ENCODE data around the gene ITPK1. TPM values are rescaled to one million over a fixed set of nuclear protein-coding genes. Genes with fewer than 3 reads are reported as not detected.
A peak's percentile ranks its signal among the peaks of the same experiment; 100 is the strongest.

The ITPK1 gene
- total RNA-seq, 2 donors from 2014 or later = 77.1 to 118 TPM

- H3K4me3 ChIP-seq = no peak overlapping the region
- intact Hi-C loops (cut with DNase I) = loop anchor here (5.0 kb wide), 1 partner anchor 84 kb away; no protein-coding TSS in a partner anchor
Observed at GRCh38 chr14:92963301-92964123, 152.2 kb downstream of the ITPK1 start.

GRCh38 chr14:92962831-92963095 is 153.0 kb downstream of the ITPK1 start:
- peaks cover 40% of the 10 kb centered on the region for H3K4me1 ChIP-seq (replicated peaks)
- 79% methylated on average over 11 of the region's 11 CpGs for WGBS
- intact Hi-C loops (cut with DNase I) = loop anchor here (5.0 kb wide), 1 partner anchor 85 kb away; no protein-coding TSS in a partner anchor
- DNase-seq (ENCODE audit: low spot score) = no peak
- H3K9me3 ChIP-seq = no peaks in the 10 kb centered on the region
- no peak overlapping the region for H3K4me3 ChIP-seq
- TF ChIP-seq POLR2A (IDR thresholded peaks at IDR 0.05) = no peak
- no peak for TF ChIP-seq POLR2AphosphoS5 (IDR thresholded peaks at IDR 0.05)
- TF ChIP-seq CTCF (IDR thresholded peaks at IDR 0.05) = no peak
- no peaks in the 10 kb centered on the region for H3K27me3 ChIP-seq (replicated peaks; ENCODE audit: insufficient read depth)
- H3K36me3 ChIP-seq = no peaks in the 10 kb centered on the region
- peak overlapping the region in 1 of 2 donors; percentile 78 for H3K27ac ChIP-seq

More at GRCh38 chr14:92963301-92964123, 152.2 kb downstream of the ITPK1 start:
- peak; percentile 61 for DNase-seq (ENCODE audit: low spot score)
- no peaks in the 10 kb centered on the region for H3K27me3 ChIP-seq (replicated peaks; ENCODE audit: insufficient read depth)
- 57% methylated on average over 14 of the region's 14 CpGs for WGBS
- peaks cover 40% of the 10 kb centered on the region for H3K4me1 ChIP-seq (replicated peaks)
- no peaks in the 10 kb centered on the region for H3K36me3 ChIP-seq
- TF ChIP-seq POLR2AphosphoS5 (IDR thresholded peaks at IDR 0.05) (peak; percentile 57), CTCF (IDR thresholded peaks at IDR 0.05) (no peak), POLR2A (IDR thresholded peaks at IDR 0.05) (no peak)
- no peaks in the 10 kb centered on the region for H3K9me3 ChIP-seq
- peak overlapping the region; percentile 50 to 78 for H3K27ac ChIP-seq

- no peak overlapping the region for H3K4me3 ChIP-seq
- intact Hi-C loops (cut with DNase I) = loop anchor here (5.0 kb wide), 1 partner anchor 85 kb away; no protein-coding TSS in a partner anchor
- TF ChIP-seq POLR2A (IDR thresholded peaks at IDR 0.05) (no peak), CTCF (IDR thresholded peaks at IDR 0.05) (no peak), POLR2AphosphoS5 (IDR thresholded peaks at IDR 0.05) (no peak)
- WGBS = 93% methylated on average over 20 of the region's 20 CpGs
- H3K9me3 ChIP-seq = no peaks in the 10 kb centered on the region
- DNase-seq (ENCODE audit: low spot score) = no peak
- no peaks in the 10 kb centered on the region for H3K27me3 ChIP-seq (replicated peaks; ENCODE audit: insufficient read depth)
- no peaks in the 10 kb centered on the region for H3K36me3 ChIP-seq
- peak overlapping the region in 1 of 2 donors; percentile 78 for H3K27ac ChIP-seq
- H3K4me1 ChIP-seq (replicated peaks) = peaks cover 40% of the 10 kb centered on the region
Observed at GRCh38 chr14:92962031-92962830, 153.5 kb downstream of the ITPK1 start.

GRCh38 chr14:92961567-92961855 is 154.2 kb downstream of the ITPK1 start:
- WGBS = 99% methylated on average over 7 of the region's 7 CpGs
- peak overlapping the region in 1 of 2 donors; percentile 78 for H3K27ac ChIP-seq
- no peak for DNase-seq (ENCODE audit: low spot score)
- TF ChIP-seq POLR2AphosphoS5 (IDR thresholded peaks at IDR 0.05) = no peak
- no peak for TF ChIP-seq CTCF (IDR thresholded peaks at IDR 0.05)
- TF ChIP-seq POLR2A (IDR thresholded peaks at IDR 0.05) = no peak
- H3K36me3 ChIP-seq = no peaks in the 10 kb centered on the region
- H3K4me3 ChIP-seq = no peak overlapping the region
- H3K9me3 ChIP-seq = no peaks in the 10 kb centered on the region
- peaks cover 40% of the 10 kb centered on the region for H3K4me1 ChIP-seq (replicated peaks)
- no peaks in the 10 kb centered on the region for H3K27me3 ChIP-seq (replicated peaks; ENCODE audit: insufficient read depth)
- intact Hi-C loops (cut with DNase I) = loop anchor here (5.0 kb wide), 1 partner anchor 86 kb away; no protein-coding TSS in a partner anchor

Data from prostate gland (tissue), 2 donors.